ENCODE data around the gene DUSP7.
A peak's percentile ranks its signal among the peaks of the same experiment; 100 is the strongest.

The DUSP7 gene

DNA sequence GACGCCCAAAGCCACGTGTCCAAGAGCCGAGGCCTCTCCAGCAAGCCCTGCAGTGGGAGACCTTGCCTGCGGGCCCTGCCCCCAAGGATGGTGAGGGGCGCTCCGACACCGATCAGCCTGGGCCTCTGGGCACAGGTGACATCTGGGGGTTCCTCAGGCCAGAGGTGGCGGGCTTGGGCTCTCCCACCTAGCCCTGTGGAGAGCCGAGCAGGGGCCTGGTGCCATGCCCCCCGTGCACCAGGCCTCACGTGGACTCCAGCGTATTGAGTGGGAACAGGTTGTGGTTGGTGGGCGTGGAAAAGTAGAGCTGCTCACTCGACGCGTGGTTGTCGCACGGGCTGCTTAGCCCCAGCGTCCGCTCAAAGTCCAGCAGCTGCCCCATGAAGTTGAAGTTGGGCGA lies 5.8 kb downstream of the DUSP7 start (continued):
- no peak for TF ChIP-seq MZF1 (tag by site-specific recombination; IDR thresholded peaks at IDR 0.05; ENCODE audit: borderline replicate concordance)
- TF ChIP-seq HOXD13 (CRISPR knock-in tag; IDR thresholded peaks at IDR 0.05; ENCODE audit: borderline replicate concordance) = no peak
- no peak for TF ChIP-seq ZNF426 (tag by site-specific recombination; IDR thresholded peaks at IDR 0.05)
- TF ChIP-seq, protein P1, sequence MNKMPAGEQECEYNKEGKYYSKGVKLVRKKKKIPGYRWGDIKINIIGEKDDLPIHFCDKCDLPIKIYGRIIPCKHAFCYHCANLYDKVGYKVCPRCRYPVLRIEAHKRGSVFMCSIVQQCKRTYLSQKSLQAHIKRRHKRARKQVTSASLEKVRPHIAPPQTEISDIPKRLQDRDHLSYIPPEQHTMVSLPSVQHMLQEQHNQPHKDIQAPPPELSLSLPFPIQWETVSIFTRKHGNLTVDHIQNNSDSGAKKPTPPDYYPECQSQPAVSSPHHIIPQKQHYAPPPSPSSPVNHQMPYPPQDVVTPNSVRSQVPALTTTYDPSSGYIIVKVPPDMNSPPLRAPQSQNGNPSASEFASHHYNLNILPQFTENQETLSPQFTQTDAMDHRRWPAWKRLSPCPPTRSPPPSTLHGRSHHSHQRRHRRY (tag by site-specific recombination; IDR thresholded peaks at IDR 0.05) = no peak
- TF ChIP-seq, protein P2, sequence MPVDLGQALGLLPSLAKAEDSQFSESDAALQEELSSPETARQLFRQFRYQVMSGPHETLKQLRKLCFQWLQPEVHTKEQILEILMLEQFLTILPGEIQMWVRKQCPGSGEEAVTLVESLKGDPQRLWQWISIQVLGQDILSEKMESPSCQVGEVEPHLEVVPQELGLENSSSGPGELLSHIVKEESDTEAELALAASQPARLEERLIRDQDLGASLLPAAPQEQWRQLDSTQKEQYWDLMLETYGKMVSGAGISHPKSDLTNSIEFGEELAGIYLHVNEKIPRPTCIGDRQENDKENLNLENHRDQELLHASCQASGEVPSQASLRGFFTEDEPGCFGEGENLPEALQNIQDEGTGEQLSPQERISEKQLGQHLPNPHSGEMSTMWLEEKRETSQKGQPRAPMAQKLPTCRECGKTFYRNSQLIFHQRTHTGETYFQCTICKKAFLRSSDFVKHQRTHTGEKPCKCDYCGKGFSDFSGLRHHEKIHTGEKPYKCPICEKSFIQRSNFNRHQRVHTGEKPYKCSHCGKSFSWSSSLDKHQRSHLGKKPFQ (tag by site-specific recombination; IDR thresholded peaks at IDR 0.05) = no peak
- no peak for TF ChIP-seq BCL11B (tag by site-specific recombination; IDR thresholded peaks at IDR 0.05; ENCODE audit: low read depth)
- TF ChIP-seq FEZF1 (tag by site-specific recombination; IDR thresholded peaks at IDR 0.05) = no peak

DNA sequence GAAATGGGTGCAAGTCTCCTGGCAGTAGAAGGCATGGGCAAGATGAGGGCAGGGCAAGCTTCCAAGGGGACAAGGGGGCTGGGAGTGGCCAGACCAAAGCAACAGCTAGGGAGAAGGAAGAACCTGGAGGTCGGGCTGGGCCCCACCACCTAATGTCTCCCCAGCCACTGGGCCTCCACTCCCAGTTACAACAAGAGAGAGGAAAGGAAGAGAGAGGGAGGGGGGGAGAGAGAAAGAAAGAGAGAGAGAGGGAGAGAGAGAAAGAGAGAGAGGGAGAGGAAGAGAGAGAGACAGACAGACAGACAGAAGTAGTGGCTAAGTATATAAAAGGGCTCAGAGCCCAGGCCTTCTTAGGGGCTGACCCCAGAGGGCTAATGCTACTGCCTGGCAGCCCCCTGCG lies 6.9 kb downstream of the DUSP7 start:
- H3K27ac ChIP-seq (ENCODE audit: extremely low read depth, low read depth, low read length) = no peak overlapping the region
- TF ChIP-seq PRDM1 (tag by site-specific recombination; IDR thresholded peaks at IDR 0.05) = peak; percentile 52
- no peak for TF ChIP-seq ZNF248 (tag by site-specific recombination; IDR thresholded peaks at IDR 0.05)
- no peak for TF ChIP-seq YY2 (tag by site-specific recombination; IDR thresholded peaks at IDR 0.05)
- 0 out of 2 replicates have a peak, but pooled peaks have one; percentile 20 for TF ChIP-seq ZNF366 (tag by site-specific recombination; conservative IDR thresholded peaks at IDR 0.05)
- peak; percentile 63; the same call in 1 of the 2 replicates for TF ChIP-seq ZFP69B (tag by site-specific recombination; IDR thresholded peaks at IDR 0.05)
- TF ChIP-seq ZNF596 (tag by site-specific recombination; IDR thresholded peaks at IDR 0.05) = peak; percentile 74
- TF ChIP-seq ZBTB17 (tag by site-specific recombination; IDR thresholded peaks at IDR 0.05) = peak; percentile 99
- TF ChIP-seq ZNF24 (tag by site-specific recombination; IDR thresholded peaks at IDR 0.05) = no peak
- H3K36me3 ChIP-seq (ENCODE audit: control insufficient read depth in 2 of 2, insufficient read depth in 1 of 2, low read length in 2 of 2) = peaks cover 0 to 67% of the 10 kb centered on the region in 2 experiments; a peak in 1 of 3 replicates
- H3K9me3 ChIP-seq (ENCODE audit: control insufficient read depth, insufficient read depth, low read depth, low read length) = no peaks in the 10 kb centered on the region
- H3K4me1 ChIP-seq (ENCODE audit: control insufficient read depth, insufficient read depth, low read length) = no peaks in the 10 kb centered on the region
- ChIA-PET CTCF (interaction anchor here (0.7 kb wide), 1 partner anchor 16 kb away, joined by 3 read pairs; no protein-coding TSS in a partner anchor), POLR2A (no interaction called here)
- H3K4me3 ChIP-seq (ENCODE audit: low read depth, low read length) = no peak overlapping the region

DNA sequence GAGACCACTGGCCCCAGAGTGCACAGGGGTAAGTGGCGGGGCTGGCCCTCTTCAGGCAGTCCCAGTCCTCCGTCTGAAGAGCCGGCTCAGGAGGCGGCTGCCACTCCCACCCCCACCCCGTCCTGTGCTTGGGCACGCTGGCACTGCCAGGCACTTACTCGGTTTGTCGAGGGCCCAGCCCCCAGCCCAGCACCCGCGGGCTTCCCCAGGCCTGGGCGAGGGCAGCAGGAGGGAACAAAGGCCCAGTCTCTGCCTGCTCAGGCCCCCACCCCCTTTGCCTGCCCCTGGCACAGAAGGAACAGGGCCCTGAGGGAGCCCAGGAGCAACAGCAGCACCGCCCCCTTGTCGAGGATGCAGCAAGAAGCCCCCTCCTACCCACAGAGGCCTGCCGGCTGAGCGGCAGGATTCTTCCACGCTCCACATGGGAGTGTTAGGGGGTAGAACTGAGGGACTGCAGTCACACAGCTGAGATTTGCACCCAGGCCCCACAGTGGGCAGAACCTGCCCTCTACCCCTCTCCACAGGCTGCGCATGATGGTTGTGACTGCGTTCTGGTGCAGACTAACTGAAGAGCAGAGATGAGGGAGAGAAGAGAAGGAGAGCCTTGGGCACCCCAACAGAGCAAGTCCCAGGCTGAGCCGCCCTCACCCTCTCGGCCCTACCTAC lies 8.9 kb downstream of the DUSP7 start:
- Histone ChIP-seq H3K27ac (ENCODE audit: extremely low read depth, low read depth, low read length) (no peak overlapping the region; the same call in 1 of the 2 replicates), H3K9me3 (ENCODE audit: control insufficient read depth, insufficient read depth, low read depth, low read length) (no peaks in the 10 kb centered on the region), H3K4me3 (ENCODE audit: low read depth, low read length) (no peak overlapping the region), H3K4me1 (ENCODE audit: control insufficient read depth, insufficient read depth, low read length) (no peaks in the 10 kb centered on the region), H3K36me3 (ENCODE audit: control insufficient read depth in 2 of 2, insufficient read depth in 1 of 2, low read length in 2 of 2) (peaks cover 0 to 48% of the 10 kb centered on the region in 2 experiments; a peak in 1 of 3 replicates)
- TF ChIP-seq GLI2 (tag by site-specific recombination; IDR thresholded peaks at IDR 0.05; ENCODE audit: borderline replicate concordance, low read depth) = no peak
- peak; percentile 14; the same call in 1 of the 2 replicates for TF ChIP-seq OSR2 (tag by site-specific recombination; IDR thresholded peaks at IDR 0.05)
- CTCF ChIA-PET = interaction anchor here (1.5 kb wide), 1 partner anchor 15 kb away, joined by 4 read pairs; no protein-coding TSS in a partner anchor
- POLR2A ChIA-PET = interaction anchor here (1.6 kb wide), 1 partner anchor 10 kb away, joined by 11 read pairs; the partner anchor contains the start of gene DUSP7

DNA sequence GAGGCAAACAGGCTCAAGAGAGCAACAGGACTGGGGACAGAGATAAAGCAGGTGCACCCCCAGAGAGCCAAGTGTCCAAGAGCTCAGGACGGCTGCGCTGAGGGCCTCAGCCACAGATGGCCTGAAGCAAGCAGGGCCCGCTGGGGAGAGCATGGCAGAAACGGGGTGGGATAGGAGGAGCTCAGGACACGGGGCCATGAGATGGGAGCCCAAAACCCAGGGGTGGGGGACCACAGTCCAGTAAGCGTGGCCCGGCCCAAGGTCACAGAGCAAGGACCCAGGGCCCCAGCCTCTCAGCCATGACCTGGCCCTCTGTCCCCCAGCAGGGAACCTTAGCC lies 9.5 kb downstream of the DUSP7 start:
- no peak for TF ChIP-seq ZNF394 (tag by site-specific recombination; IDR thresholded peaks at IDR 0.05; ENCODE audit: borderline replicate concordance)
- Histone ChIP-seq H3K4me3 (ENCODE audit: low read depth, low read length) (no peak overlapping the region), H3K27ac (ENCODE audit: extremely low read depth, low read depth, low read length) (no peak overlapping the region; the same call in 1 of the 2 replicates), H3K4me1 (ENCODE audit: control insufficient read depth, insufficient read depth, low read length) (no peaks in the 10 kb centered on the region), H3K36me3 (ENCODE audit: control insufficient read depth in 2 of 2, insufficient read depth in 1 of 2, low read length in 2 of 2) (peaks cover 0 to 42% of the 10 kb centered on the region in 2 experiments; a peak in 1 of 3 replicates), H3K9me3 (ENCODE audit: control insufficient read depth, insufficient read depth, low read depth, low read length) (no peaks in the 10 kb centered on the region)
- ChIA-PET POLR2A (interaction anchor here (1.0 to 1.6 kb wide), 3 partner anchors 10 to 108 kb away, joined by 3 to 11 read pairs (median 3); partner anchors contain the start of gene DUSP7), CTCF (interaction anchor here (0.9 to 1.5 kb wide), 3 partner anchors 9 to 48 kb away, joined by 3 to 4 read pairs (median 3); no protein-coding TSS in a partner anchor)

Data from HEK293 (cell line).